ENCODE measurements around the gene DNAJB13.
A peak's percentile ranks its signal among the peaks of the same experiment; 100 is the strongest.

The DNAJB13 gene

GRCh38 chr11:74011360-74012073, 60.7 kb downstream of the DNAJB13 start:
- peak; percentile 10 for DNase-seq (ENCODE audit: extremely low read depth, low read depth)
- TF ChIP-seq CTCF (IDR thresholded peaks at IDR 0.05; ENCODE audit: low read depth, low read length) = no peak

- DNase-seq (ENCODE audit: extremely low read depth, low read depth) = no peak
- TF ChIP-seq CTCF (IDR thresholded peaks at IDR 0.05; ENCODE audit: low read depth, low read length) = no peak
These were observed 61.4 kb downstream of the DNAJB13 start for GRCh38 chr11:74012074-74012809.

GRCh38 chr11:74013141-74013540, 62.3 kb downstream of the DNAJB13 start:
- no peak for DNase-seq (ENCODE audit: extremely low read depth, low read depth)
- no peak for TF ChIP-seq CTCF (IDR thresholded peaks at IDR 0.05; ENCODE audit: low read depth, low read length)

GRCh38 chr11:74014880-74015279, 64.1 kb downstream of the DNAJB13 start:
- DNase-seq (ENCODE audit: extremely low read depth, low read depth) = no peak
- TF ChIP-seq CTCF (IDR thresholded peaks at IDR 0.05; ENCODE audit: low read depth, low read length) = no peak

GRCh38 chr11:74015919-74016684, 65.3 kb downstream of the DNAJB13 start:
- no peak for TF ChIP-seq CTCF (IDR thresholded peaks at IDR 0.05; ENCODE audit: low read depth, low read length)
- no peak for DNase-seq (ENCODE audit: extremely low read depth, low read depth)

- no peak for TF ChIP-seq CTCF (IDR thresholded peaks at IDR 0.05; ENCODE audit: low read depth, low read length)
- DNase-seq (ENCODE audit: extremely low read depth, low read depth) = no peak
These were observed 66.8 kb downstream of the DNAJB13 start for GRCh38 chr11:74017631-74018030.
